Measurements from ENCODE around the gene CCNQ. TPM values are rescaled to one million over a fixed set of nuclear protein-coding genes. Genes with fewer than 3 reads are reported as not detected.

The CCNQ gene
- total RNA-seq, 1 experiment from 2014 or later = 20.3 TPM

- no peak for TF ChIP-seq TCF7L2 (IDR thresholded peaks at IDR 0.05; ENCODE audit: borderline replicate concordance, extremely low read depth, insufficient read depth, insufficient read length)
- no peak for TF ChIP-seq SIN3A (IDR thresholded peaks at IDR 0.05; ENCODE audit: low read depth)
- no peak for TF ChIP-seq YY1 (IDR thresholded peaks at IDR 0.05; ENCODE audit: extremely low read depth, insufficient replicate concordance, low read depth, low read length)
- no peak for TF ChIP-seq ZNF274 (IDR thresholded peaks at IDR 0.05; ENCODE audit: low read depth, low read length)
- no peak for TF ChIP-seq EGR1 (IDR thresholded peaks at IDR 0.05; ENCODE audit: low read depth)
- TF ChIP-seq CBX3 (IDR thresholded peaks at IDR 0.05; ENCODE audit: low read depth) = no peak
- no peak for TF ChIP-seq ZBTB33 (IDR thresholded peaks at IDR 0.05; ENCODE audit: extremely low read depth, insufficient replicate concordance, low read length)
- TF ChIP-seq ELF1 (IDR thresholded peaks at IDR 0.05; ENCODE audit: borderline replicate concordance, low read depth) = no peak
- TF ChIP-seq SRF (IDR thresholded peaks at IDR 0.05; ENCODE audit: low read depth) = no peak
- TF ChIP-seq RAD21 (IDR thresholded peaks at IDR 0.05; ENCODE audit: low read depth) = no peak
- H3K4me1 ChIP-seq (ENCODE audit: control insufficient read depth in 1 of 2, insufficient read depth in 2 of 2, low read length in 2 of 2) = peaks cover 2 to 9% of the 10 kb centered on the region in 2 experiments; a peak in 2 of 4 replicates
- H3K27me3 ChIP-seq (ENCODE audit: insufficient read depth, low read length) = no peaks in the 10 kb centered on the region
- no peaks in the 10 kb centered on the region for H3K9me3 ChIP-seq (ENCODE audit: control insufficient read depth in 1 of 2, insufficient read depth in 1 of 2, low read depth in 1 of 2, low read length in 2 of 2)
- no peaks in the 10 kb centered on the region for H3K9me2 ChIP-seq (ENCODE audit: insufficient read depth)
- POLR2A ChIA-PET = no interaction called here
- no peak for DNase-seq (ENCODE audit: low read depth, low spot score)
- RAD21 ChIA-PET (ENCODE audit: low non-redundant PET in 1 of 2, low total read pairs in 2 of 2, uncharacterized antibody in 2 of 2, unreplicated experiment in 2 of 2) = no interaction called here
- no peak for ATAC-seq
- H3K27ac ChIP-seq (ENCODE audit: low read depth, low read length) = no peak overlapping the region
- intact Hi-C loops (cut with micrococcal nuclease) = no loop called here
- no TSS peak for BruUV-seq (replicated peaks)
- no peak overlapping the region for H3K4me3 ChIP-seq (replicated peaks in 1 of 2; ENCODE audit: low read depth in 1 of 2, low read length in 2 of 2)
- CTCF ChIA-PET = no interaction called here
- no peak overlapping the region for H2AFZ ChIP-seq (ENCODE audit: low read depth, low read length, poor library complexity, severe bottlenecking)
- peaks cover 9% of the 10 kb centered on the region for H3K79me2 ChIP-seq (ENCODE audit: insufficient read depth, low read length)
- H3K4me2 ChIP-seq (ENCODE audit: low read length) = no peak overlapping the region
- H3K9ac ChIP-seq (ENCODE audit: low read length) = no peak overlapping the region
- H3K36me3 ChIP-seq (ENCODE audit: control insufficient read depth in 1 of 2, insufficient read depth in 2 of 2, low read length in 2 of 2) = no peaks in the 10 kb centered on the region
- H4K20me1 ChIP-seq (ENCODE audit: insufficient read depth) = no peaks in the 10 kb centered on the region
Measured at GRCh38 chrX:153602601-153603000, 3.7 kb upstream of the CCNQ start.
